HCT116 (cell line): ENCODE results near the gene MCFD2. TPM values are rescaled to one million over a fixed set of nuclear protein-coding genes. Genes with fewer than 3 reads are reported as not detected.

Experiments
- ATAC-seq: fragments of 200-7000 bp; cut with Tn5 transposase; 2 replicates; pipeline ENCODE4 v1.9.1; 2020; ENCODE audit warnings: mild to moderate bottlenecking, moderate library complexity
- BruUV-seq: library from RNA; stranded (reverse); fragments of 400-500 nt; replicated peaks from 2 replicates; lab custom pipeline; 2021; lab: Mats Ljungman, UMichigan
- CTCF ChIA-PET: fragments of 300-600 bp; sonication (Branson Sonifier 250); formaldehyde crosslinking; loops from one replicate; lab custom pipeline; 2021; ENCODE audit warnings: antibody characterized with exemption; lab: Charles Lee
- POLR2A ChIA-PET: fragments of 300-600, 350-600 bp; sonication (Branson Sonifier 250); formaldehyde crosslinking; loops from one replicate; lab custom pipeline; 2021; ENCODE audit warnings: antibody characterized with exemption; lab: Charles Lee
- RAD21 ChIA-PET, 2 experiments: fragments of 300-600 bp; sonication (Branson Sonifier 250); formaldehyde crosslinking; loops; one replicate each; lab custom pipeline; 2023; ENCODE audit warnings: low total read pairs in 2 of 2; ENCODE audit not compliant: uncharacterized antibody in 2 of 2, unreplicated experiment in 2 of 2, low non-redundant PET in 1 of 2; lab: Charles Lee
- DNase-seq: peaks from one replicate; pipeline ENCODE4 v3.0.0-alpha.2; 2010; ENCODE audit warnings: low read depth, low spot score
- H2AFZ ChIP-seq: fragments of 200-600 bp; shearing (Covaris generic), sonication (generic); 2 replicates; pipeline ENCODE4 v1.6.1; 2017; ENCODE audit warnings: low read depth, mixed run types, mixed read lengths, antibody characterized with exemption, low read length; ENCODE audit not compliant: poor library complexity, severe bottlenecking
- H3K27ac ChIP-seq: 2 replicates; pipeline ENCODE4 v1.5.1; 2012; ENCODE audit warnings: low read depth, low read length
- H3K27me3 ChIP-seq: fragments of 200-600 bp; sonication (generic); 2 replicates; pipeline ENCODE4 v1.6.1; 2016; ENCODE audit warnings: mixed run types, low read length, mixed read lengths; ENCODE audit not compliant: insufficient read depth
- H3K36me3 ChIP-seq, 2 experiments: fragments of 200-500 bp in 1 of 2; fragments of 200-600 bp in 1 of 2; sonication (Bioruptor generic) in 1 of 2; sonication (generic) in 1 of 2; 2 replicates each; pipeline versions ENCODE4 v1.5.1 to v1.6.1; 2014 to 2016; ENCODE audit warnings: low read length in 2 of 2, inconsistent platforms in 1 of 2, mixed read lengths in 1 of 2, mixed run types in 1 of 2; ENCODE audit not compliant: insufficient read depth in 2 of 2, control insufficient read depth in 1 of 2
- H3K4me1 ChIP-seq, 2 experiments: fragments of 200-600 bp in 1 of 2; sonication (generic) in 1 of 2; 2 replicates each; pipeline versions ENCODE4 v1.5.1 to v1.6.1; 2012 to 2017; ENCODE audit warnings: low read length in 2 of 2, inconsistent platforms in 1 of 2, mild to moderate bottlenecking in 1 of 2, mixed read lengths in 1 of 2, mixed run types in 1 of 2, moderate library complexity in 1 of 2; ENCODE audit not compliant: insufficient read depth in 2 of 2, control insufficient read depth in 1 of 2
- H3K4me2 ChIP-seq: fragments of 200-600 bp; sonication (generic); 2 replicates; pipeline ENCODE4 v1.6.1; 2017; ENCODE audit warnings: mixed run types, low read length, mixed read lengths
- H3K4me3 ChIP-seq, 2 experiments: fragments of 200-600 bp in 1 of 2; sonication (generic) in 1 of 2; replicated peaks in 1 of 2; 2 replicates each; pipeline ENCODE4 v1.5.1; 2011 to 2016; ENCODE audit warnings: low read length in 2 of 2, control low read depth in 1 of 2, low read depth in 1 of 2, mild to moderate bottlenecking in 1 of 2, mixed read lengths in 1 of 2, mixed run types in 1 of 2
- H3K79me2 ChIP-seq: fragments of 200-600 bp; sonication (generic); 2 replicates; pipeline ENCODE4 v1.6.1; 2017; ENCODE audit warnings: mild to moderate bottlenecking, mixed run types, low read length, moderate library complexity, mixed read lengths; ENCODE audit not compliant: insufficient read depth
- H3K9ac ChIP-seq: fragments of 200-600 bp; sonication (generic); 2 replicates; pipeline ENCODE4 v1.6.1; 2016; ENCODE audit warnings: low read length, mixed read lengths
- H3K9me2 ChIP-seq: fragments of 200-600 bp; sonication (generic), shearing (Covaris generic); 2 replicates; pipeline ENCODE4 v1.6.1; 2017; ENCODE audit warnings: mixed run types, mild to moderate bottlenecking, moderate library complexity; ENCODE audit not compliant: insufficient read depth
- H3K9me3 ChIP-seq, 2 experiments: fragments of 200-500 bp in 1 of 2; fragments of 200-600 bp in 1 of 2; sonication (Bioruptor generic) in 1 of 2; sonication (generic) in 1 of 2; 2 replicates each; pipeline ENCODE4 v1.6.1; 2014 to 2017; ENCODE audit warnings: low read length in 2 of 2, mixed read lengths in 2 of 2, inconsistent platforms in 1 of 2, low read depth in 1 of 2, mild to moderate bottlenecking in 1 of 2, mixed run types in 1 of 2, moderate library complexity in 1 of 2; ENCODE audit not compliant: control insufficient read depth in 1 of 2, insufficient read depth in 1 of 2
- H4K20me1 ChIP-seq: fragments of 200-600 bp; sonication (generic), shearing (Covaris generic); 2 replicates; pipeline ENCODE4 v1.6.1; 2017; ENCODE audit warnings: mixed run types, mild to moderate bottlenecking, moderate library complexity; ENCODE audit not compliant: insufficient read depth
- ATF3 ChIP-seq: IDR thresholded peaks from 2 replicates; pipeline ENCODE4 v1.6.1; 2012
- CBX3 ChIP-seq: IDR thresholded peaks from 2 replicates; pipeline ENCODE4 v1.6.1; 2012; ENCODE audit warnings: low read depth
- CTCF ChIP-seq, 3 experiments: fragments of 200-600 bp in 1 of 3; sonication (generic) in 1 of 3; IDR thresholded peaks in 2 of 3; conservative IDR thresholded peaks in 1 of 3; 2 replicates each; pipeline ENCODE4 v1.5.1; 2012 to 2017; ENCODE audit warnings: low read depth in 2 of 3, low read length in 2 of 3, antibody characterized with exemption in 1 of 3, borderline replicate concordance in 1 of 3, control low read depth in 1 of 3, mild to moderate bottlenecking in 1 of 3, mixed read lengths in 1 of 3, mixed run types in 1 of 3, moderate library complexity in 1 of 3; ENCODE audit not compliant: insufficient read depth in 1 of 3
- JUND ChIP-seq: IDR thresholded peaks from 2 replicates; pipeline ENCODE4 v1.6.1; 2012
- REST ChIP-seq: IDR thresholded peaks from 2 replicates; pipeline ENCODE4 v1.6.1; 2012; ENCODE audit warnings: low read depth
- SRF ChIP-seq: IDR thresholded peaks from 2 replicates; pipeline ENCODE4 v1.6.1; 2012; ENCODE audit warnings: low read depth
- intact Hi-C: fragments of 100-400 bp; cut with micrococcal nuclease; formaldehyde crosslinking; loops from 2 replicates; pipeline ENCODE4 v1.10.0; 2022
- total RNA-seq: library from RNA; stranded (reverse); gene quantifications from one replicate; pipeline ENCODE4 v1.2.1, GENCODE V29; 2021; ENCODE audit not compliant: unreplicated experiment

Gene MCFD2
- total RNA-seq, 1 experiment from 2014 or later, result 73.9 TPM

- ATAC-seq, result no peak
- Histone ChIP-seq H3K79me2 (no peaks in the 10 kb centered on the region), H3K9ac (no peak overlapping the region), H3K9me2 (no peaks in the 10 kb centered on the region; the same call in 1 of the 2 replicates), H3K27ac (no peak overlapping the region), H4K20me1 (no peaks in the 10 kb centered on the region), H3K4me2 (no peak overlapping the region)
- BruUV-seq, result no TSS peak
- intact Hi-C loops, result no loop called here
- POLR2A ChIA-PET, result no interaction called here
- CTCF ChIA-PET, result no interaction called here
- no peak for TF ChIP-seq CTCF (IDR thresholded peaks at IDR 0.05 in 2 of 3, conservative IDR thresholded peaks at IDR 0.05 in 1 of 3; ENCODE audit: borderline replicate concordance in 1 of 3, insufficient read depth in 1 of 3, low read depth in 2 of 3, low read length in 2 of 3)
- no peak for TF ChIP-seq ATF3
- no peak for TF ChIP-seq JUND
- TF ChIP-seq REST, result no peak
- TF ChIP-seq CBX3, result no peak
- no peak for TF ChIP-seq SRF
- TF ChIP-seq, all 23 proteins: peak for 0
- Histone ChIP-seq H3K27me3 (no peaks in the 10 kb centered on the region), H3K36me3 (no peaks in the 10 kb centered on the region), H3K9me3 (no peaks in the 10 kb centered on the region), H2AFZ (no peak overlapping the region), H3K4me3 (no peak overlapping the region), H3K4me1 (peaks cover 63 to 94% of the 10 kb centered on the region in 2 experiments)
- RAD21 ChIA-PET, result no interaction called here
- DNase-seq, result no peak
These were observed 63.0 kb downstream of the MCFD2 start for GRCh38 chr2:46852598-46852997.
